ENCODE results near the gene IQGAP3. TPM values are rescaled to one million over a fixed set of nuclear protein-coding genes. Genes with fewer than 3 reads are reported as not detected.

Gene IQGAP3
- total RNA-seq, 4 donors from 2014 or later = 0.21 to 2.4 (median 0.97) TPM

- Histone ChIP-seq H3K9me3 (no peaks in the 10 kb centered on the region), H3K4me3 (no peak overlapping the region), H3K36me3 (no peaks in the 10 kb centered on the region), H3K4me1 (no peaks in the 10 kb centered on the region), H3K27me3 (no peaks in the 10 kb centered on the region), H3K27ac (no peak overlapping the region)
- no peak for DNase-seq (ENCODE audit: low spot score in 2 of 2)
- TF ChIP-seq POLR2A (IDR thresholded peaks at IDR 0.05) = no peak
- no peak for TF ChIP-seq EP300 (IDR thresholded peaks at IDR 0.05)
- TF ChIP-seq CTCF (IDR thresholded peaks at IDR 0.05) = no peak
- WGBS, 2 donors = 27 to 38% methylated on average over 6 of the region's 6 CpGs
Observed at GRCh38 chr1:156525071-156525501, 47.3 kb downstream of the IQGAP3 start.

GRCh38 chr1:156524481-156524869 is 47.9 kb downstream of the IQGAP3 start:
- H3K9me3 ChIP-seq = no peaks in the 10 kb centered on the region
- DNase-seq (ENCODE audit: low spot score in 2 of 2) = no peak
- H3K27ac ChIP-seq = no peak overlapping the region
- H3K36me3 ChIP-seq = no peaks in the 10 kb centered on the region
- no peaks in the 10 kb centered on the region for H3K27me3 ChIP-seq
- no peak overlapping the region for H3K4me3 ChIP-seq
- 67 to 70% methylated on average over 3 of the region's 3 CpGs for WGBS, 2 donors
- H3K4me1 ChIP-seq = no peaks in the 10 kb centered on the region
- TF ChIP-seq EP300 (IDR thresholded peaks at IDR 0.05) (no peak), CTCF (IDR thresholded peaks at IDR 0.05) (no peak), POLR2A (IDR thresholded peaks at IDR 0.05) (no peak)

GRCh38 chr1:156523801-156524480 is 48.4 kb downstream of the IQGAP3 start:
- Histone ChIP-seq H3K9me3 (no peaks in the 10 kb centered on the region), H3K4me3 (no peak overlapping the region), H3K36me3 (no peaks in the 10 kb centered on the region), H3K4me1 (no peaks in the 10 kb centered on the region), H3K27me3 (no peaks in the 10 kb centered on the region), H3K27ac (no peak overlapping the region)
- no peak for TF ChIP-seq EP300 (IDR thresholded peaks at IDR 0.05)
- no peak for TF ChIP-seq POLR2A (IDR thresholded peaks at IDR 0.05)
- TF ChIP-seq CTCF (IDR thresholded peaks at IDR 0.05) = no peak
- WGBS, 2 donors = 81 to 82% methylated on average over 2 of the region's 2 CpGs
- DNase-seq (ENCODE audit: low spot score in 2 of 2) = no peak

- H3K4me3 ChIP-seq = no peak overlapping the region
- H3K9me3 ChIP-seq = no peaks in the 10 kb centered on the region
- no peak for TF ChIP-seq EP300 (IDR thresholded peaks at IDR 0.05)
- no peak for TF ChIP-seq CTCF (IDR thresholded peaks at IDR 0.05)
- TF ChIP-seq POLR2A (IDR thresholded peaks at IDR 0.05) = no peak
- no peak overlapping the region for H3K27ac ChIP-seq
- DNase-seq (ENCODE audit: low spot score in 2 of 2) = no peak
- no peaks in the 10 kb centered on the region for H3K4me1 ChIP-seq
- no peaks in the 10 kb centered on the region for H3K27me3 ChIP-seq
- H3K36me3 ChIP-seq = no peaks in the 10 kb centered on the region
Observed at GRCh38 chr1:156522443-156522970, 49.9 kb downstream of the IQGAP3 start.

GRCh38 chr1:156517748-156518147 is 54.6 kb downstream of the IQGAP3 start:
- DNase-seq (ENCODE audit: low spot score in 2 of 2) = no peak
- no peak for TF ChIP-seq EP300 (IDR thresholded peaks at IDR 0.05)
- TF ChIP-seq CTCF (IDR thresholded peaks at IDR 0.05) = no peak
- TF ChIP-seq POLR2A (IDR thresholded peaks at IDR 0.05) = no peak
- H3K4me1 ChIP-seq = no peaks in the 10 kb centered on the region
- H3K9me3 ChIP-seq = no peaks in the 10 kb centered on the region
- no peak overlapping the region for H3K27ac ChIP-seq
- no peaks in the 10 kb centered on the region for H3K27me3 ChIP-seq
- no peaks in the 10 kb centered on the region for H3K36me3 ChIP-seq
- no peak overlapping the region for H3K4me3 ChIP-seq
- WGBS, 2 donors = 73 to 83% methylated on average over 4 of the region's 4 CpGs
